Adrenal gland (tissue), 12 donors: ENCODE results near the gene TMSB4X. TPM values are rescaled to one million over a fixed set of nuclear protein-coding genes. Genes with fewer than 3 reads are reported as not detected.

Experiments
- DNase-seq, 7 donors: peaks; one replicate each; pipeline ENCODE4 v3.0.0-alpha.2; 2019 to 2020
- H3K27ac ChIP-seq, 5 donors: fragments of 200-600 bp; sonication (generic) in 4 of 5; 1 replicate in 3 of 5; 2 replicates in 2 of 5; pipeline versions ENCODE4 v1.5.1 to v1.8.0; 2016 to 2020; ENCODE audit warnings: mild to moderate bottlenecking in 1 of 5
- H3K27me3 ChIP-seq: fragments of 200-600 bp; 2 replicates; pipeline ENCODE4 v1.8.0; 2021
- H3K36me3 ChIP-seq, 2 donors: fragments of 200-600 bp; replicated peaks in 1 of 2; 1 replicate in 1 of 2; 2 replicates in 1 of 2; pipeline versions ENCODE4 v1.5.1 to v1.8.0; 2018 to 2022
- H3K4me1 ChIP-seq, 2 donors: fragments of 200-600 bp; replicated peaks in 1 of 2; 1 replicate in 1 of 2; 2 replicates in 1 of 2; pipeline versions ENCODE4 v1.5.1 to v1.8.0; 2018 to 2021
- H3K4me3 ChIP-seq, 4 donors: fragments of 200-600 bp; sonication (generic) in 3 of 4; one replicate each; pipeline ENCODE4 v1.5.1; 2016 to 2018
- H3K9me3 ChIP-seq, 3 donors: fragments of 200-600 bp; sonication (generic) in 1 of 3; replicated peaks in 1 of 3; 1 replicate in 2 of 3; 2 replicates in 1 of 3; pipeline versions ENCODE4 v1.5.1 to v1.8.0; 2016 to 2021
- CTCF ChIP-seq, 6 experiments: fragments of 450-650 bp in 4 of 6; fragments of 200-600 bp in 2 of 6; sonication (generic) in 1 of 6; IDR thresholded peaks; 1 replicate in 5 of 6; 2 replicates in 1 of 6; pipeline versions ENCODE4 v1.5.1 to v1.8.0; 2016 to 2021; ENCODE audit warnings: antibody characterized with exemption in 6 of 6, mild to moderate bottlenecking in 2 of 6, moderate library complexity in 1 of 6
- POLR2A ChIP-seq, 2 donors: fragments of 450-650 bp; IDR thresholded peaks; one replicate each; pipeline ENCODE4 v1.6.1; 2017; ENCODE audit warnings: antibody characterized with exemption in 2 of 2, mild to moderate bottlenecking in 2 of 2, moderate library complexity in 1 of 2
- WGBS, 4 donors: extraction: QIAGEN DNeasy Blood & Tissue Kit in 2 of 4; methylation state at CpG; one replicate each; pipeline versions ENCODE4 v1.1.5 to v1.1.7; 2013 to 2017; 5-methylcytosine and 5-hydroxymethylcytosine counted together
- intact Hi-C, 2 donors: fragments of 100-400 bp; cut with DNase I; formaldehyde crosslinking; loops; one replicate each; pipeline versions ENCODE4 v1.14.1 to v1.15.0; 2022 to 2023
- polyA plus RNA-seq, 3 donors: library from polyadenylated mRNA; stranded (reverse); fragments of 200-250 nt in 2 of 3; fragments of 350-450 nt in 1 of 3; fragmentation: Illumina TruSeq in 1 of 3; extraction: RNeasy Lipid Tissue Mini Kit (QIAGEN cat#74804) in 1 of 3; gene quantifications; one replicate each; pipeline ENCODE4 v1.2.3, GENCODE V29; 2013 to 2014
- total RNA-seq, 9 donors: library from RNA; depleted of rRNA in 4 of 9; stranded (reverse); fragments of >200 nt in 4 of 9; fragments of 120-200 nt in 1 of 9; fragmentation: NEBNext Ultra II Directional in 1 of 9; extraction: Animal tissue kit (Norgen Biotek cat#: 25700) in 1 of 9; gene quantifications; one replicate each; pipeline versions ENCODE4 v1.1.0 to v1.2.4, GENCODE V29; 2013 to 2023
- donor health status: healthy with polysubstance abuse.
- donor health status: Bipolar disorder and iron deficiency.
- donor health status: DM: yes; HTN: yes; CAD: no.
- donor health status: DM: no; HTN: no; CAD: no.
- donor health status: DM: no; HTN: no; CAD: no.
- donor health status: DM: yes; HTN: yes; CAD: no.

Gene TMSB4X
- total and polyA plus RNA-seq, 12 donors: 1,180 to 9,144 (median 3,958) TPM

GRCh38 chrX:12945494-12945893 lies 29.4 kb upstream of the TMSB4X start:
- WGBS, 4 donors: 70 to 89% (median 80%) methylated on average over 4 of the region's 4 CpGs

DNA sequence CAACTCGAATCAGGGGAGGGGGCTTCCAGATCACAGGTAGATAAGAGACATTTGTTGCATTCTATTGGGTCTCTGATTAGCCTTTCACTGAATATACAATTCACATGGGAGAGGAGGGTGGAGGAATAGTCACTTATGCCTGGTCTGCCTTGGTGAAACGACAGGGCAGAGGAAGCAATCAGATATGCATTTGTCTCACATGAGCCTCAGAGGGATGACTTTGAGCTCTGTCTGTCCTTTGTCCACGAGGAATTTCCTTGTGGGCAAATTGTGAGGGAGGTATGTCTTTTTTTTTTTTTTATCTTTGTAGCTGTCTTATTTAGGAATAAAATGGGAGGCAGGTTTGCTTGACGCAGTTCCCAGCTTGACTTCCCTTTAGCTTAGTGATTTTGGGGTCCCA lies 28.5 kb upstream of the TMSB4X start:
- TF ChIP-seq CTCF (IDR thresholded peaks at IDR 0.05): no peak
- TF ChIP-seq POLR2A (IDR thresholded peaks at IDR 0.05): no peak
- 40 to 52% (median 45%) methylated on average over 4 of the region's 4 CpGs for WGBS, 4 donors
- H3K4me1 ChIP-seq: peaks cover 0 to 20% of the 10 kb centered on the region in 2 donors

More at GRCh38 chrX:12945494-12945893, 29.4 kb upstream of the TMSB4X start:
- no peak for DNase-seq
- intact Hi-C loops: no loop called here
- Histone ChIP-seq H3K4me1 (peaks cover 0 to 16% of the 10 kb centered on the region in 2 donors), H3K4me3 (no peak overlapping the region), H3K27me3 (no peaks in the 10 kb centered on the region), H3K9me3 (no peaks in the 10 kb centered on the region), H3K27ac (no peak overlapping the region), H3K36me3 (no peaks in the 10 kb centered on the region)
- TF ChIP-seq POLR2A (IDR thresholded peaks at IDR 0.05) (no peak), CTCF (IDR thresholded peaks at IDR 0.05) (no peak)

GRCh38 chrX:12946838-12947544 lies 27.9 kb upstream of the TMSB4X start:
- no peaks in the 10 kb centered on the region for H3K36me3 ChIP-seq
- H3K27ac ChIP-seq: peak overlapping the region in 3 of 5 donors; percentile 44 to 64 (median 53)
- DNase-seq: peak; percentile 73 to 91 (median 81)
- H3K27me3 ChIP-seq: no peaks in the 10 kb centered on the region
- WGBS, 4 donors: 31 to 52% (median 36%) methylated on average over 3 to 5 of the region's 5 CpGs
- intact Hi-C loops: no loop called here
- H3K4me3 ChIP-seq: no peak overlapping the region
- TF ChIP-seq CTCF (IDR thresholded peaks at IDR 0.05): peak; percentile 78 to 98 (median 94)
- no peak for TF ChIP-seq POLR2A (IDR thresholded peaks at IDR 0.05)
- no peaks in the 10 kb centered on the region for H3K9me3 ChIP-seq
- H3K4me1 ChIP-seq: peaks cover 0 to 20% of the 10 kb centered on the region in 2 donors

More for the DNA sequence above, 28.5 kb upstream of the TMSB4X start:
- Histone ChIP-seq H3K27me3 (no peaks in the 10 kb centered on the region), H3K27ac (no peak overlapping the region), H3K4me3 (no peak overlapping the region), H3K36me3 (no peaks in the 10 kb centered on the region), H3K9me3 (no peaks in the 10 kb centered on the region)
- no peak for DNase-seq
- intact Hi-C loops: no loop called here

DNA sequence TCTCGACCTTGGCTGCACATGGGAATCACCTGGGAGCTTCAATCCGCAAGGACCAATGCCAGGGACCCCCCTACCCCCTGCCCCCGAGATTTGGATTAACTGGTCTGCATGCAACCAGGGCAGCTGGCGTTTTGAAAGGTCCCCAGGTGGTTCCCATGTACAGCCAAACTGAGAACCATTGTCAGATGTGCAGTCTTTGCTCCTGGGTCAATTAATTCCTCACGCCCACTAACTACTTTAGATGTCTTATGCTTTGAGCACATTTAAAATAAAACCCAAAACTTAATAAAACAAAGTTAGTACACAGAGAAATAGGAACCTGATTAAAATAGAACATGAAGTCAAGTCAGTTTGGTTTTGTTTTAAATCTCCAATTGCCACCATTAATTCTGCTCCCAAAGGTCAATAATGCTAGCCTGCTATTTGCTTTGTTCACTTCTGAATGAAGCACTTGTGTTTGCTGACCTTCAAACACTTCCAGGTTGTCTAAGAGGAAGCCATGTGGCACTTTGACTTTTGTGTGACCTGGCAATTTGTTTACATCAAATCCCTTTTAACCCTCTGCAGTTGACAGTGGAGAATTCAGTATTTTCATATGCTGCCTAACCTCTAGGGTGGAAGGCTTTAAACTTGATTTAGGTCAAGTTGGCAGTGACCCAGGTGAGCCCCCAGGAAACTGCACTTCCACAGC lies 27.2 kb upstream of the TMSB4X start:
- Histone ChIP-seq H3K4me3 (no peak overlapping the region), H3K4me1 (peaks cover 0 to 20% of the 10 kb centered on the region in 2 donors), H3K9me3 (no peaks in the 10 kb centered on the region), H3K27me3 (no peaks in the 10 kb centered on the region), H3K36me3 (no peaks in the 10 kb centered on the region), H3K27ac (peak overlapping the region in 1 of 5 donors; percentile 64)
- 55 to 88% (median 72%) methylated on average over 3 to 5 of the region's 5 CpGs for WGBS, 4 donors
- no peak for DNase-seq
- intact Hi-C loops: no loop called here
- TF ChIP-seq CTCF (IDR thresholded peaks at IDR 0.05) (no peak), POLR2A (IDR thresholded peaks at IDR 0.05) (no peak)
